HG03060 (cell line): Measurements from ENCODE around the gene HSFX2.
"Not testable (repeated sequence)": the region's sequence is repeated elsewhere in the genome, so short reads cannot be mapped to it uniquely, and the experiment has no call there.

Experiments used
- ATAC-seq: cut with Tn5 transposase; IDR thresholded peaks from one replicate; pipeline ENCODE4 v1.9.1; 2021; ENCODE audit warnings: low read depth, moderate number of reproducible peaks; ENCODE audit not compliant: unreplicated experiment

The HSFX2 gene

DNA sequence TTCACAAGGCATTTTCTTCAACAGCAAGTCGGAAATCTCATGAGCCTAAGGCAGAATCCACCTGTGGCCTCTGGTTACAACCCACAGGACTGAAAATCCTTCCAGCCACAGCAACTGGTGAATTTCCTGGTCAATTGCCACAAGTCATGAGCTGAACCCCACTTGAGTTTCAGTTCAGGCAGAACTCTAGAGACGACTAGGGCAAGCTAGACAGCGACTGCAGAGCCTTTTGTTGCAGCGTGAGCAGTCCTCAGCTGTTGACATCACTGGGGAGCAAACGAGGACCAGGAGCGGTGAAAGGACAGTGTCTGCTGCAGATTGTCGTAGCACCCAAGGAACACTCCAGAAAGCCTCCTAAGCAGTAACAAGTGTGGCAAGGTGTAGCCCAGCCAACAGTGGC lies 829 bp upstream of the HSFX2 start:
- not testable (repeated sequence) for ATAC-seq

DNA sequence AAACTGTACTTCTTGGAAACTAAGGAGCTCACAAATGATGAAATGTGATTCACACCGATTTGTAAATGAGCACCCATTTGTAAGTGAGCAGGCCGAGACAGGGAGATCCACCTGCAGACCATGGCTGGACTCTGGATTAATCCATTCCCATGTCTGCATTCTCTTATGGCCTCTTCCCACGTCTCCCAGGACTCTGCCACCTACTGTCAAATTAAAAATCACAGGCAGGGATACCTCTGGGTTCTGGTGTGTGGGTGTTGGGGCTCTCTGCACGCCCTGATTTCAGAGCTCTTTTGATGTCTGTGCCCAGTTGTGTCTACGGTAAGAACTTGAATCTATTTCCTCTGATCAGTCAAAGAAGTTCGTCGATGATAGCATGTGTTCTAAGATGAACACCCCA lies 4.1 kb downstream of the HSFX2 start:
- not testable (repeated sequence) for ATAC-seq

DNA sequence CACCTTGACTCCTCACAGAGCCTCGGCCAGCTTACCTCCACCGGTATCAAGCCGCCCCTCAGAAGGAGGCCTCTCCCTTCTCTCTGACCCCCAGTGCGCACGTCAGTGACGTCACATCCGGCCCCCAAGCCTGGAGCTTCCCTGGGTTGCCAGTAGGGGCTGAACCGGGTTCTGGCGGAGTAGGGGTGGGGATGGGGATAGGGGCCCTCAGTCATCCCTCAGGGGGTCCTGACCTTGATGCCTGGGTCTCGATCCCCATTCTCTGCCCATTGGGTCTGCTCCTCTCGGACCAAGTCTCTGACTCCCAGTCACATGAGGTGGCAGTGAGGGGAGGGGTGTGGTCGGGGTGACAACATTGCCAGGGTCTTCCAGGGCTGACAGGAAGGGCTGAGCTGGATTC lies 7.8 kb downstream of the HSFX2 start, which contains the start of gene MAGEA9B:
MAGEA9B (minus strand) TSS at position 101 of the 400 bp plus-strand sequence. CDS start 4,280 bp downstream, outside the sequence.
- ATAC-seq = not testable (repeated sequence)

DNA sequence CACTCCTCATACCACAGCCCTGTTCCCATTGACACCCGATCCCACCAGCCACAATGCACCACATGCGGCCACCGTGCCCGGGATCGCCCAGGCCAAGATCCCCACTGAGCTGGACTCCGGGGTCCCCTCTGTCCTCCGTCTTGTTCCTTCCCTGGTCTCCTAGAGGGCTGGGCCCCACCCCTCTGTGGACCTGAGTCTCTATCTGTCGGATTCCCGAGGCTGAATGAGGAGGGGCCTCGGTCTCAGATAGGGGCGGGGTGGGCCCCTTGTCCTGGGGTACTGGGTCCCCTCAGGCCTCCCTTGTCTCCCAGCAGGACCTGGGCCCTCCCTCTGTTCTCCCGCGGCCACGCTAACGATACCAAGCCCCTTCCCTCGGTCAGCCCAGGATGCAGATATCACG lies 9.5 kb downstream of the HSFX2 start:
- not testable (repeated sequence) for ATAC-seq

DNA sequence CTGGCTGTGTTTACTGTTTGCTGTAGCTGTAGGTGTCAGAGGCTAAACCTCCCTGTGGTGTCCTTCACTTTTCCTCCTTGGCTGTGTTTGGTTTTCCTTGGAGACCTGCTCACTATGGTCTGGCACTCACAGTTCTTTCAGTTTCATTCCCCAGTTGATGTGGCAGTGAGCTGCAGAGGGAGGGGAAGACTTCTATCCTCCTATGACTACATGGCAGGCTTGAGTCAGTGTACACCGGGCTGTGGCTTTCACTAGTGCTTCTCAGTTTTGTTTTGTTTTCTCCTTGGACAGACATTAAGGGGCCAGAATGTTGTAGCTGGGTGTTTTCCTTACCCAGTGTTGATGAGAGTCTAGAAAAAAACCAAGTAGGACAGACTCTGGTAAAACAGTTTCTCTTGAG lies 21.7 kb downstream of the HSFX2 start:
- ATAC-seq = peak; percentile 99

DNA sequence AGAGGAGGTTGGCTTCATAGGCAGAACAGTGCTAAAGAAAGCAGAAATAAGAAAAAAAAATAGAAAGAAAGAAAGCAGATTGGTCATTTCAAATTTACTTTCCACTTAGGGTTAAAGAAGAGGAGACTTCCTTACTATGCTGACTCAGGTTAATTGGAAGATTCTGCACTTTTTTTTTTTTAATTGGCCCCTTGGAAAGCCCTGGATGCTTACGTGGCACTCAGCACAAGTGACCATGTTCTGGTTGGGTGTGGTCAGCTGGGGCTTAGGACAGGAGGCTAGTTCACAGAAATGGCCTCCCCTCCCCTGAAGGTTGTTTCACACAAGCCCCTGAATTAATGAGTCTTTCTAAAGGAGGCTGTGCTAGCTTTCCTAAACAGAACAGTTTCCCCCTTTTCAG lies 22.4 kb downstream of the HSFX2 start:
- no peak for ATAC-seq

DNA sequence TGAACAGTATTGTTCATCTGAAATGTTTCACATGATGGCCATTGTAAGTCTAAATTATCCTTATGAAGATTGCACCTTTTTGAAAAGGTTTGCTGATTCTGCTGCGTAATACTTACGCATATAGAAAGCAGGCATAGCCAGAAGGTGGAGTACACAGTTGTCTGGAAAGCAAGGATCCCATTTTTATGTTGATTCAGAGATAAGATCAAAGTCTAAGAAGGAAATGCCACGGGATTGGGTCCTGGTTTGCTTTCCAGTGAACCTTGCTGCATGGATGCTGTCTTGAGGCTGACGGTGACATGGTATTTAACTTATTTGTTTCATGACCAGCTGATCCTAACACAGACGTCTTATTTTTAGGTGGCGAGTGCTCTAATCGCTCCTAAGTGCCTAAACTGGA lies 23.3 kb downstream of the HSFX2 start:
- no peak for ATAC-seq

DNA sequence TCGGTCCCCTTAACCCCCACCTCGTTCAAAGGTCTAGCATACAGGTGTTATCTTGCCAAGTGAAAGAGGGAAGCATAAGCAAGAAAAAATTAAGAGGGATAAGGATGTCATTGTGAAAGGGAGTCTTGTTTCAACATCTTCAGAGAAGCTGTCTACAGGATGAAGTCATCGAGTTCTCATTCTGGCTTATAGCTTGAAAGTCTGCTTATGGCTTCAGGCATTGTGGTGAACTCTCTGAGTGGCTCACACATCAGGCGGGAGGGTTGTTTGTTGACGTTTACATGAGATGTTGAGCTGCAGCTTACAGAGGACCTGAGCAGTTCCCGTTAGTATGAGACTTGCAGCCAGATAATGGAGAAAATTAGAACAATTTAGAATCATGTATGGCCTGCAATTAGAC lies 24.4 kb downstream of the HSFX2 start:
- no peak for ATAC-seq

DNA sequence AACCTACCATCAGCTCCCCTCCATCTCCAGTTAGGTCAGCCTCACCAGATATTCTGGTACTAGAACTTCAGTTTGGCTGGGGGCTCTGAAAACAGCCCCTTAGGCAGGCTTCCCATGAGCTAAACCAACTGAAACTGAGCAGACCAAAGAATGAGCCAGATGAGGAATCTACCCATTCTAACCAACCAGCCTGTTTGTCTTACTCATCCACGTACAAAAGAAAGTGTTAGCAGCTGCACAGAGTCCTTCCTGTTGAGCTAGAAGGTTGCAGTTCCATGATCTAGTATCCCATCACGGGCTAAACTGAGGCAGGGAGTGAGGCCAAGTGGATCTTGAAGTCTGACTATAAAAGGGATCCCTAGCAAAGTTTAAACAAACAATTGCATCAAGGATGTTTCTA lies 25.3 kb downstream of the HSFX2 start:
- ATAC-seq = no peak

DNA sequence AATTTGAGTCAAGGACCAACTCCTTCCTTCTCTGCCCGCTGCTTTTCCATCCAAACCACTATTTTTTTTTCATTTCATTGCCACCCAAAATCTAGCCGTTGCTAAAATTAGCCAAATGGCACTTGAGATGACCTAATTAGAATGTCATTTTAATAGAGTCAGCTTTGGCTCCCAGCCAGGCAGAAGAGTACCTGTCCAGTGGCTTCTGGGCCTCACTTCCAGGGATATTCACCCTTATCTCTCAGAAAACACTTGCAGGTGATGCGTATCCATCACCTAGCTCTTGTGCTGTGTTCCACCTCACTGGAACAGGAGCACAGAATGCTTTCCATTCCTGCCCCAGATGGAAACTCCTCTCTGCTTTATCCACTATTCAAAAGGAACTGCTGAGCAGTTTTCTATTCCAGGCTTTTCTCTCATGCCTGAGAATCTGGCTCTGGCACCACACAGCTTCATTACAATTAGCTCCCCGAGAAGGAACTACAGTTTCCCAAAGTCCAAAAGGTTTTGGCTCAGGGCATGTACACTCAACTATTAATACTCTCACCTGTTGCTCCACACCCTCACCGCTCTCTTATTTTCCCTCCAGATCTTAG lies 26.3 kb downstream of the HSFX2 start:
- no peak for ATAC-seq

DNA sequence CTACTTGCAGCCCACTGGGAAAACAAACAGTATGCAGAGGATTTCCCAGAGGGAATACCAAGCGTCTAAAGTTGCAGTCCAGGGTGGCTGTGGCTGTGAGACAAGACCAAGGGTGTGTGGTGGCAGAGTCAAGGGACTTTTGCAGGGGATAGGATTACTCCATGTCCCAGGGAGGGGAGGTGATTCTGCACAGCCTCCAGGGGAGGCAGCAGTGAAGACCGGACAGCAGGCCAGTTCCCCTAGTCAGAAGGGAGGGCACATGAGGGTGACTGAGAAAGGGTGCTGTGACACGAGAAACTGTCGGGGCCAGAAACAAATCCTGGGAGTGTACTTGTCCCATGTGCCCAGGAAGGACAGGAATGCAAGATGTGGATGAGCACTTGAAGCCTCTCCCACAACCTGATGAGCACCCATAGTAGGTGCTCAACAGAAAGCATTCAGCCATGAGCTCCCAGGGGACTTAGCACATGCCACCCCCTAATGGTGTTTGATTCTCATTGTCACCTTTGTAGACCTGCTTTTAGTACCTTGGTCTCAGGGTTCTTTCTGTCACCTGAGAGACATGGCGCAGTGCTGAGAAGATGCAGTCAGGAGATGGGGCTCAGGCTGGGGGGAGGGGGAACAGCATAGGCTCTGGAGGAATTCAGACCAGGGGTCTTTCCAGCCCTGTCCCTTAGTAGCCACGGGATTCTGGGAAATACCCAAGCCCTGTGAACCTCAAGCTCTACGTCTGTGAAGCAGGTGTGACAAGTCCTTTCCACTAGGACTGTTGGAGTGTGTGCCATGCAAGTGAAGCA lies 27.3 kb downstream of the HSFX2 start:
- ATAC-seq = no peak

DNA sequence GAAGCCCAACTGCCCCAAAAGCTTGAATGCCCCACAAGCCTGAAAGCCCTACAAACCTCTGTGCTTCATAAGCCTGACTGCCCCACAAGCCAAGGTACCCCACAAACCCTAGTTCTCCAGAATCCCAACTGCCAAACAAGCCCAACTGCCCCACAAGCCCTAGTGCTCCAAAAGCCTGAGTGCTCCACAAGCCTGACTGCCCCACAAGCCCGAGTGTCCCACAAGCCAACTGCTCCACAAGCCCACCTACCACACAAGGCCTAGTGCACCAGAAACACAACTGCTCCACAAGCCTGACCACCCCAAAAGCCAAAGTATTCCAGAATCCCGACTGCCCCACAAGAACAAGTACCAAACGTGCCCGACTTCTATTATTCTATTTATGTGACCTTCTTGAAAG lies 31.8 kb downstream of the HSFX2 start:
- no peak for ATAC-seq

DNA sequence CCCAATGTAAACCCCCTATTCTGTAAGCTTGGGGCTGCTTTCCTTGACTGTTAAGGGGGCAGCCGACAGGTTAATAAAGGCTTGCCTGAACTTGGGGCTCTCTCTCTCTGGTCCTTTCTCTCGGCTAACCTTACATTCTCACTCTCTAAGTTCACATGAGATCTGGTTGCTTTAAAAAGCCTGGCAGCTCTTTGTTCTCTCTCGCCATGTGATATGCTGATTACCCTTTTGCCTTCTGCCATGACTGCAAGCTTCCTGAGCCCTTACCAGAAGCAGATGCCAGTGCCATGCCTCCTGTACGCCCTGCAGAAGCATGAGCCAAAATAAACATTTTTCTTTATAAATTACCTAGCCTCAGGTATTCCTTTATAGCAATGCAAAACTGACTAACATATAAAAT lies 39.9 kb downstream of the HSFX2 start:
- ATAC-seq = not testable (repeated sequence)

DNA sequence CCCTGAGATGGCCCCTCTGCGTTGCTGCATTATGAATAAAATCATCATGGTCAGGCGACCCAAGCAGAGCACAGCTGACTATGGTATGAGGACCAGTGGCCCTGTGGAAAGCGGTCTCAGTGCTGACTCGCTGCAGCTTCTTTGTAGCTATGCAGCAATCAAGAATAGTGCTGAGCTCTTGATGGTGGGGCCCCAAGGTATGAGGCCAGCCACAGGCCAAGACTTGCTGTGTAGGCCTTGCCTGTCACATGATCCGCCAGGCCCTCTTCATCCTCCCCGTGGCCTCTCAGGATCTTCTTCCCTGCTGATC lies 43.2 kb downstream of the HSFX2 start:
- not testable (repeated sequence) for ATAC-seq

DNA sequence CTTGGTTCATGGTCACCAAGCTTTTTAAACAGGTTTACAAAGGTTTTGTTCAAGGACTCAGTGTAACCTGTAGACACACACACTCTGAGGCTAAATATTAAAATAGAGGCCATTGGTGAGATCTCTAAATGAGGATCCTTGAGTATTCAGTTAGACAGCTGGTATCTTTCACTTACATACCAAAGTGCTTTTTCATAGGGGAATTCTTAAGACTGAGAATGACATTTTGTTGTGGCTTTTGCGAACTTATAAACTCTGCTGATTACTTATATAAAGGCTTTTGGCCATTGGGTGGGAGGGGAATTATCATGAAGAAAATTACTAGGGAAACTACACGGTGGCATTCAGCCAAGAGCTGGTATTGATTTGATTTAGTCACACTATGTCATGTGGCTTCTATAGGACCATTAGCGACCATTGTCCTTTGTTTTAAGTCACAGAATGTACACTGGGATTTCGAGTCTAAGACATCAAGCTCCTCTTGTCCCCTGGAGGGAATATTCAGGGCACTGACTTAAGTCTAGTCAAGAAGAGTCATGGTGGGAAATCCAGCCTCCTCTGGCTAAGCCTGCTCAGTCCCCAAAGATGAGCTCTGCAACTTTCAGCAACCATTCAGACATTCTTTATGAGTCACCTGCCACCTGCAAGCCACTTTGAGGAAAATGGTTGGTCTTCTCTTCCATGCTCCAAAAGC lies 43.7 kb downstream of the HSFX2 start:
- not testable (repeated sequence) for ATAC-seq

DNA sequence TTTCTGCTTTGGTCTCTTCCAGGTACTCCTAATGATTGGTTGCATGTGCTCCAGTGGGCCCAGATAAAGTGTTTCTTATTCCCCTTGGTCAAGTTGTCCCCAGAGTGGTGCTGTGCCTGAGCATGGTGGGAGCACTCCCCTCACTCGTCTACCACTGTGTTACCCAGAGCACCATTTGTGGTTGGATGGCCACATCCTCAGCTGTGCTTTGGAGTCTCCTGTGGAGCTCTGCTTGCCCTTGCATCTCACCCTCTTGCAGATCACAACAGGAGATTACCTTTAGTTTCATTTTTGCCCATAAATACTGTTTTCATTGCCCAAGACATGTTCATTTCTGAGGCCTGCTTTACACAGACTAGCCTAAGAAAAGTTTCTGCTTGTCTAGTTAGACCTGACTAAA lies 44.7 kb downstream of the HSFX2 start:
- not testable (repeated sequence) for ATAC-seq

DNA sequence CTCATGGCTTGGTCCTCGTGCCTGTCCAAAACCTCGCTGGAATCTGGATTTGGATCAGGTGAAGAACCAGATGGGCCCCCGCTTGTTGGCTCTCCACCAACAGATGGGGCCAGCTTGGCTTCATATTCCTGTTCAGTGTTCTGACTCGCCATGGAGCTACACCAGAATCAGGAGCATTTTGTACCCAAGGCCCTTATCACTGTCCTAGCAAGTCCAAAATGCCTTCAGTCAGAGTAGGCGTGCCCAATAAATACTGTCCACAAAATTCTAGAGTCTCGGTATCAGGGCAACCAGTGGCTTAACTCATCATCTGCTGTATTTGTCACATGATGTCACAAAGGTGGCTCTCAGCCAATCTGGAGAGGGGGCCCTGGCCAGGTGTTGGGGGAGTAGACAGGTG lies 45.4 kb downstream of the HSFX2 start, which contains the start of gene HSFX3:
HSFX3 (minus strand) TSS at position 224 of the 400 bp plus-strand sequence; CDS start at position 152, 72 bp downstream.
- not testable (repeated sequence) for ATAC-seq

DNA sequence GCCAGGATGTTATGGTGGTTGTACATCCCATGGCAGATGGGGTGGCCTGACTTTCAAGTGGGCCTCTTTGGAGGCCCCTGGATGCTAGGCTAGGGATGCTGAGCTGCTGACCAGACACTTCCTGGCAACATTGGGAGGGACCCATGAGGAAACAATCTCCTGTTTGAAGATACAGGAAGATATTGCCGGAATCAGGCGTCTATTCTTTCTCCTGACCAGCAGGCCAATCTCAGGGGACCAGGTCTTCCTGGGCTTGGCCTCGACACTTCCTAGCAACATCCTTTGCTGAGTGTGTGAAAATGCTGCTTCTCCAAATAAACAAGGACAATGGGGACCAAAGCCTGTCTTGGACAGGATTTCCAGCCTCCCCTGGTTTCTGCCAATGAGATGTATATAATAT lies 47.3 kb downstream of the HSFX2 start:
- ATAC-seq = not testable (repeated sequence)

DNA sequence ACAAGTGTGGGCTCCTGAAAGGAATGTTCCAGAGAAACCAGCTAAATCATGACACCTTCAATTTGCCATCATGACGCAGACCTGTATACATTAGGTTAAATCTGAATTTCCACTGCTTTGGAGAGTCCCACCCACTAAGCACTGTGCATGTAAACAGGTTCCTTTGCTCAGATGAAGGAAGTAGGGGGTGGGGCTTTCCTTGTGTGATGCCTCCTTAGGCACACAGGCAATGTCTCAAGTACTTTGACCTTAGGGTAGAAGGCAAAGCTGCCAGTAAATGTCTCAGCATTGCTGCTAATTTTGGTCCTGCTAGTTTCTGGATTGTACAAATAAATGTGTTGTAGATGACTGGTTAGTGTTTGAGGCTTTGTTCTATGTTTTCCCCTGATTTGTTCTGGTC lies 48.2 kb downstream of the HSFX2 start:
- not testable (repeated sequence) for ATAC-seq

DNA sequence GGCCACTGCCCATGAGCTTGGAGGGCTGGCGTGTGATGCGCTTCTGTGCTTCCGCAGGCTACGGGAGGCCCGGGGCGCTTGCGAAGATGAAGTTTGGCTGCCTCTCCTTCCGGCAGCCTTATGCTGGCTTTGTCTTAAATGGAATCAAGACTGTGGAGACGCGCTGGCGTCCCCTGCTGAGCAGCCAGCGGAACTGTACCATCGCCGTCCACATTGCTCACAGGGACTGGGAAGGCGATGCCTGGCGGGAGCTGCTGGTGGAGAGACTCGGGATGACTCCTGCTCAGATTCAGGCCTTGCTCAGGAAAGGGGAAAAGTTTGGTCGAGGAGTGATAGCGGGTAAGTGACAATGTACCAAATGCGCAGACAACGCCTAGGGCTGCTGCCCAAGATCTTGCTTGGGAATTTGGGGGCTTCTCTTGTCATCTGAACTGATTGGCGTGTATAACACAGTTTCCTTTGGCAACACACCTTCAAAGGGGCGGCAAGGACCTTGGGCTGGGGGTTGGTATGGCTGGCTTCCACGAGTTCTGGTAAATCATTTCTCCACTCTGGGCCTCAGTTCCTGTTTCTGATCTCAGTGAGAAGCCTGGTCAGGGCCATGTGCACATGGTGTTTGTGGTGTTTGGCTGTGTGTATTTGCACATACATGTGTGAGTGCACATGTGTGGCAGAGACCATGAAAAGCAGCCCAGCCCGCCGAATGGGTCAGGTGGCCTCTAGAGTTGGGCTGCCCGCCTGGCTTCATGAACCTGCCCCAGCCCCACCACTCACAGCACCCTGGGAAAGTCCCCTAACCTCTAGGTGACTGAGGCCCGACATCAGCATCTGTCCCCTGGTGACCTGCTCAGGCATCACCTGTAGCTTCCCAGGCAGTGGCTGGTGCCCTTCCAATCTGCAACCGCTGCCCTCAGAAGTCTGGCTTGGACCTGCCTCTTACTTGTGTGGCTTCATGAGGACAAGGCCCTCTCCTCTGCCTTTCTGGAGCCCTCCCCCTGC lies 49.3 kb downstream of the HSFX2 start:
- not testable (repeated sequence) for ATAC-seq
